IPS-18c (cell line): ENCODE data around the gene SLC35F3.

Experiments used
- H3K4me3 ChIP-seq: 2 replicates; pipeline ENCODE4 v1.7.0; 2013; ENCODE audit warnings: low read depth, mild to moderate bottlenecking, low read length, moderate library complexity; ENCODE audit not compliant: insufficient read depth
- H3K9me3 ChIP-seq: one replicate; pipeline ENCODE4 v1.6.1; 2013; ENCODE audit warnings: mild to moderate bottlenecking, low read length, moderate library complexity; ENCODE audit not compliant: control insufficient read depth, insufficient read depth

Gene SLC35F3

GRCh38 chr1:234309598-234310459, 405.4 kb downstream of the SLC35F3 start:
- H3K4me3 ChIP-seq, result no peak overlapping the region
- H3K9me3 ChIP-seq, result no peaks in the 10 kb centered on the region

GRCh38 chr1:234310460-234310817, 406.0 kb downstream of the SLC35F3 start:
- H3K4me3 ChIP-seq, result no peak overlapping the region
- H3K9me3 ChIP-seq, result no peaks in the 10 kb centered on the region

GRCh38 chr1:234311414-234311813, 406.9 kb downstream of the SLC35F3 start:
- Histone ChIP-seq H3K9me3 (no peaks in the 10 kb centered on the region), H3K4me3 (no peak overlapping the region)

GRCh38 chr1:234313171-234313570, 408.7 kb downstream of the SLC35F3 start:
- H3K9me3 ChIP-seq, result no peaks in the 10 kb centered on the region
- no peak overlapping the region for H3K4me3 ChIP-seq

GRCh38 chr1:234315091-234315541, 410.6 kb downstream of the SLC35F3 start:
- no peak overlapping the region for H3K4me3 ChIP-seq
- no peaks in the 10 kb centered on the region for H3K9me3 ChIP-seq

- Histone ChIP-seq H3K4me3 (no peak overlapping the region), H3K9me3 (no peaks in the 10 kb centered on the region)
Measured at GRCh38 chr1:234315588-234315987, 411.1 kb downstream of the SLC35F3 start.

- H3K9me3 ChIP-seq, result no peaks in the 10 kb centered on the region
Measured at GRCh38 chr1:234316486-234316885, 412.0 kb downstream of the SLC35F3 start.

GRCh38 chr1:234316937-234317336, 412.5 kb downstream of the SLC35F3 start:
- H3K9me3 ChIP-seq, result no peaks in the 10 kb centered on the region

More at GRCh38 chr1:234316486-234316885, 412.0 kb downstream of the SLC35F3 start:
- H3K4me3 ChIP-seq, result no peak overlapping the region

GRCh38 chr1:234320069-234320468, 415.6 kb downstream of the SLC35F3 start:
- H3K9me3 ChIP-seq, result no peaks in the 10 kb centered on the region
- no peak overlapping the region for H3K4me3 ChIP-seq

More at GRCh38 chr1:234316937-234317336, 412.5 kb downstream of the SLC35F3 start:
- H3K4me3 ChIP-seq, result no peak overlapping the region

- Histone ChIP-seq H3K4me3 (no peak overlapping the region), H3K9me3 (no peaks in the 10 kb centered on the region)
Measured at GRCh38 chr1:234320549-234320948, 416.1 kb downstream of the SLC35F3 start.

- H3K4me3 ChIP-seq, result no peak overlapping the region
- H3K9me3 ChIP-seq, result no peaks in the 10 kb centered on the region
Measured at GRCh38 chr1:234321231-234321630, 416.8 kb downstream of the SLC35F3 start.

GRCh38 chr1:234322097-234322496, 417.6 kb downstream of the SLC35F3 start:
- Histone ChIP-seq H3K9me3 (no peaks in the 10 kb centered on the region), H3K4me3 (no peak overlapping the region)

GRCh38 chr1:234322979-234323378, 418.5 kb downstream of the SLC35F3 start:
- H3K9me3 ChIP-seq, result no peaks in the 10 kb centered on the region
- no peak overlapping the region for H3K4me3 ChIP-seq

- no peak overlapping the region for H3K4me3 ChIP-seq
Measured at GRCh38 chr1:234324821-234325220, 420.3 kb downstream of the SLC35F3 start.

GRCh38 chr1:234325878-234326496, 421.5 kb downstream of the SLC35F3 start:
- Histone ChIP-seq H3K4me3 (no peak overlapping the region), H3K9me3 (no peaks in the 10 kb centered on the region)

More at GRCh38 chr1:234324821-234325220, 420.3 kb downstream of the SLC35F3 start:
- no peaks in the 10 kb centered on the region for H3K9me3 ChIP-seq

GRCh38 chr1:234326497-234327366, 422.3 kb downstream of the SLC35F3 start:
- Histone ChIP-seq H3K9me3 (no peaks in the 10 kb centered on the region), H3K4me3 (no peak overlapping the region)

- Histone ChIP-seq H3K4me3 (no peak overlapping the region), H3K9me3 (no peaks in the 10 kb centered on the region)
Measured at GRCh38 chr1:234327577-234328164, 423.2 kb downstream of the SLC35F3 start.
